ENCODE data around the gene MKI67.

DNA sequence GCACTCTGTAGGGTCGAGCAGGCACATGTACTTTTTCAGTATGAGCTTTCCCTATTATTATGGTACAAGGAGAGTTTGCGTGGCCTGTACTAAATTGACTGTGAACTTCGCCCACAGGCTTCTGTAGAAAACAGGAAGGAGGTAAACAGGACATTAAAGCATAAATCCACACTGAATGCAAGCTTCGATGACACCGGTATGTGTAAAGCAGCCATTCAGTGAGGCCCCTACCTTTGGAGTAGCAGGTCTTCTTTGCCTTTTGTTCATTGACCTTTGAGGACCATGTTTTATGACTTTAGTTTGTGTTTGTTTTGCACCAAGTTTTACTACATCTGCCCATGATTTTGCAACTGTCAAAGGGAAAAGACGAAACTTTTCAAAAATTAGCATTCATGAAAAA, 14.5 kb downstream of the MKI67 start:
- TF ChIP-seq TAF1 (IDR thresholded peaks at IDR 0.05; ENCODE audit: borderline replicate concordance, low read depth, low read length) (no peak), POLR2AphosphoS5 (IDR thresholded peaks at IDR 0.05; ENCODE audit: low read depth, low read length) (no peak)
